22Rv1 (cell line): ENCODE data around the gene GMPR2.
"Not testable (repeated sequence)": the region's sequence is repeated elsewhere in the genome, so short reads cannot be mapped to it uniquely, and the experiment has no call there.

Experiments
- H3K27ac ChIP-seq: fragments of 450-650 bp; 2 replicates; pipeline ENCODE4 v1.5.1; 2017
- ZFX ChIP-seq: fragments of 450-650 bp; IDR thresholded peaks from 2 replicates; pipeline ENCODE4 v1.6.1; 2017; ENCODE audit warnings: antibody characterized with exemption, borderline replicate concordance
- TF ChIP-seq, protein P1 (sequence below): fragments of 450-650 bp; IDR thresholded peaks from 2 replicates; pipeline ENCODE4 v1.5.1; 2017; ENCODE audit warnings: mild to moderate bottlenecking

The GMPR2 gene

DNA sequence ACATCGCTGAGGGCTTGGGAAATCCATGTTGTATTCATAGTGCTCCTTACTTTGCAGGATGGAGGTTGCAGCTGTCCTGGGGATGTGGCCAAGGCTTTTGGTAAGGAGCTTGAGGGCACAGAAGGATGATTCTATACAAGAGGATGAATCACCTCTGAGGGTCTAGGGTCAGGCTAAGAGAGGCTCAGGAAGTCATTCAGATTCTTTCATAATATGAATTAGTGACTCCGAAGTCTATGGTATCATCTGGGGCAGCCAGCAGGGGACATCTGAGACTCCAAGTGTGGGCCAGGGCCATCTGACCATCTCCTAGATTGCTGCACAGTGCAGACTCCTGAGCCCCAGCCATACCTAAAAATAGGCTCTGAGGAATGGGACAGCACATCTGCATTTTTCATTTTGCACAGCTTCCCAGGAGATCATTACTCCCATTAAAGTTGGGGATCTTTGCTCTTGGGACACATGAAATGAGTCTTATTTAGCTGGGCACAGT, 4.8 kb downstream of the GMPR2 start:
- TF ChIP-seq, protein P1, sequence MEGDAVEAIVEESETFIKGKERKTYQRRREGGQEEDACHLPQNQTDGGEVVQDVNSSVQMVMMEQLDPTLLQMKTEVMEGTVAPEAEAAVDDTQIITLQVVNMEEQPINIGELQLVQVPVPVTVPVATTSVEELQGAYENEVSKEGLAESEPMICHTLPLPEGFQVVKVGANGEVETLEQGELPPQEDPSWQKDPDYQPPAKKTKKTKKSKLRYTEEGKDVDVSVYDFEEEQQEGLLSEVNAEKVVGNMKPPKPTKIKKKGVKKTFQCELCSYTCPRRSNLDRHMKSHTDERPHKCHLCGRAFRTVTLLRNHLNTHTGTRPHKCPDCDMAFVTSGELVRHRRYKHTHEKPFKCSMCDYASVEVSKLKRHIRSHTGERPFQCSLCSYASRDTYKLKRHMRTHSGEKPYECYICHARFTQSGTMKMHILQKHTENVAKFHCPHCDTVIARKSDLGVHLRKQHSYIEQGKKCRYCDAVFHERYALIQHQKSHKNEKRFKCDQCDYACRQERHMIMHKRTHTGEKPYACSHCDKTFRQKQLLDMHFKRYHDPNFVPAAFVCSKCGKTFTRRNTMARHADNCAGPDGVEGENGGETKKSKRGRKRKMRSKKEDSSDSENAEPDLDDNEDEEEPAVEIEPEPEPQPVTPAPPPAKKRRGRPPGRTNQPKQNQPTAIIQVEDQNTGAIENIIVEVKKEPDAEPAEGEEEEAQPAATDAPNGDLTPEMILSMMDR = no peak
- no peak for TF ChIP-seq ZFX
- H3K27ac ChIP-seq = no peak overlapping the region

DNA sequence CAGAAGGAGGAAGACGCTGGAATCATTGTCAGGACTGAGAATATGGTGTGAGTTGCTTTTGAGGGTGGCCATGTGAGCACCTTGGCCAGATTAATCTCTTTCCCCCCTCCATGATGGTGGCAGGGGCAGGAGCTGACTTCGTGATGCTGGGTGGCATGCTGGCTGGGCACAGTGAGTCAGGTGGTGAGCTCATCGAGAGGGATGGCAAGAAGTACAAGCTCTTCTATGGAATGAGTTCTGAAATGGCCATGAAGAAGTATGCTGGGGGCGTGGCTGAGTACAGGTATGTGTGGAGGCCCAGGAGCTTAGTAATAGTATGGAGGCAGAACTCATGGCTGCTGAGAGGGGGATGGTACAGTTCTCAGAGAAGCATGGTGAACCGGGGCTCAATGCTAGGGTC, 5.4 kb downstream of the GMPR2 start:
- TF ChIP-seq ZFX = no peak
- TF ChIP-seq, protein P1 = no peak
- H3K27ac ChIP-seq = no peak overlapping the region

DNA sequence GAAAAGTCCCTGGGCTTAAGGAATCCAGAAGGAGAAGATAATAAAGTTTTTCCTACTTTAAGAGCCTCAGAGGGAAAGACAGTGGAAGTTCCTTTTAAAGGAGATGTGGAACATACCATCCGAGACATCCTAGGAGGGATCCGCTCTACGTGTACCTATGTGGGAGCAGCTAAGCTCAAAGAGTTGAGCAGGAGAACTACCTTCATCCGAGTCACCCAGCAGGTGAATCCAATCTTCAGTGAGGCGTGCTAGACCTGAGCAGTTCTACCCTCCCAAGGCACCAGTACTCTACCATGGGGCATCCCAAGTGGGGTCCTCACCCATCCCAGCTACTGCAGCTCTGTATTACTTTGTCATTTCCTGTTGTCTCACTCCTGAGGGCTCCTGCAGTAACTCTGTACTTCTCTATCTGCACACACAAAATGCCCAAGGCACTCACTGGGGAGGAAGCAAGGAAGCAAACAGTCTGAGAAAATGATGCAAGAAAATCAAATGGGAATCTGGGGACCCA, 5.9 kb downstream of the GMPR2 start:
- H3K27ac ChIP-seq = peak overlapping the region; percentile 17; the same call in 1 of the 2 replicates
- TF ChIP-seq, protein P1 = no peak
- TF ChIP-seq ZFX = no peak

DNA sequence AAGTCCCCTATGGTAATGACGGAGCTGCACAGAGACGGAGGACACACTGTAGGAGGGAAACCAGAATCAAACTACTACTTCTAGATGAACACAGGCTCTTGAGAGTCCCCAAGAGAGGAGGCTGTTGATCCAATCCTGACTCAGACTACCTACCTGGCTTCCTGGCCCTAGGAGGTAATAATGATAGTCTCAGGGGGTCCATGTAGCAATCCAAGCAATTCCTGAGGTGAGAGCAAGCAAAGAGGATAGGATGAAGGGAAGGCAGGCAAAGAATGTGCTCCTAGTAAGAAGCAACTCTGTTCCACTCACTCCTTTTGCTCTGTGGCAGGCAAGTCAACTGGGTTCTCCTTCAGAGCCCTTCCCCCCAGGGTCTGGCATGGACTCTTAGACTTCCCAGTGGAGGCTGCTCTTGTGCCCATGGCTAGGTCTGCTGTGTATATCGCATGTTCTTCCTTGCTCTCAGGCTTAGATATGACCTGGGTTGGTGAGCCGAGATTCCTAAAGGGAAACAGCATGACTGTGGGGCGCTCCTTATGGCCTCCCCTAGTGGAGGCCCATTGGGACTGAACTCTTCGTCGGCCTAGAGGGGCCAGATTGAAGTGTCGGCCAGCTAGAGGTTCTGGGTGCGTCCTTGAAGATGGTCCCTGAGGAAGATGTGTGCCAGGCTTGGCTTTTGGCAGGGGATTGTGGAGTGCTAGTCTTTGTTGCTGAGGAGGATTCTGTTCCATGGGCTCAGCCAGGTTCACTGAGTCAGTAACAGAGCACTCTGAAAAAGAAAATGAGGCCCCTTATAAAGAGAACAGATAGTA, 7.6 kb downstream of the GMPR2 start:
- H3K27ac ChIP-seq = no peak overlapping the region
- TF ChIP-seq, protein P1 = no peak
- TF ChIP-seq ZFX = no peak

DNA sequence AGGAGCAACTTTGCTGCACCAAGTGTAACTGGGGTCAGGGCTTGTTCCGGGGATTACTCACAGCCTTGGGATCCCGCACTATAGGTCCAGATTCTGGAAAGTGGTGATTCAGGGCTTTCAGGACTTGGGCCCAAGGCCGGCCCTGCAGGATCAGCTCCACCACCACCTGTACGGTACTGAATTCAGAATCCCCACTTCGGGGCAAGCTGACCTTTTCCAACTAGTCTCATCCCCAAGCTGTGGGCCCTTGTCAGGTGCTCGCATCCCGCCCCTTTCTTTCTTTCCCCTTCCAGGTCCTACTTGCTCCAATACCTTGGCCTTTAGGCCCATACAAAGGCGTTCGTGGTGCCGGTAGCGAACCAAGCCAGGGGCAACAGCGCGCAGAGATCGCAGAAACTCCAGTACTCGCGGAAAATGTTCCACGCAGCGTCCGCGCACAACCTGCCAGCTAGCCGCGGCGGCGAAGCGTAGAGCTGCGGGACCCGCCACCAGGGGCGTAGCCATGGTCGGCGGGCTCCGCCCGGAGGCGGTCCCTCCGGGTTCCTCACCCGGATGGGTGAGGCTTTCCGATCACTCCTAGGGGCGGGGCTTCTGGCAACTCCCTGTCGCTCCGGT, 9.2 kb downstream of the GMPR2 start:
- peak overlapping the region; percentile 97 for H3K27ac ChIP-seq
- TF ChIP-seq, protein P1 = no peak
- TF ChIP-seq ZFX = no peak

DNA sequence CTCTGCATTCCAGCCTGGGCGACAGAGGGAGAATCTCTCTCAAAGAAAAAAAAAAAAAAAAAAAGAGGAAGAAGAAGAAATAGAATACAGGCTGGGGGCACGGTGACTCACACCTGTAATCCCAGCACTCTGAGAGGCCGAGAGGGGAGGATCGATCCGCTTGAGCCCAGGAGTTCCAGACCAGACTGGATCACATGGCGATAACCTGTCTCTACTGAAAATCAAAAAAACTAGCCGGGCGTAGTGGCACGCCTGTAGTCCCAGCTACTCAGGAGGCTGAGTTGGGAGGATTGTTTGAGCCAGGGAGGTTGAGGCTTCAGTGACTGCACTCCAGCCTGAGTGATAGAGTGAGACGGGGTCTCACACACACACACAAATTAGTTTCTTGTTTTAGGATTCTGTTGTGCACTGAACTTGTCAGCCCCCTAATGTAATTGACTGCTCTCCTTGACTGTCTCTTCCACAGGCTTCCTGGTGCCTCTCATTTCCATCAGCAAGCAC, 10.7 kb downstream of the GMPR2 start:
- peak overlapping the region; percentile 97 for H3K27ac ChIP-seq
- TF ChIP-seq, protein P1 = no peak
- no peak for TF ChIP-seq ZFX

DNA sequence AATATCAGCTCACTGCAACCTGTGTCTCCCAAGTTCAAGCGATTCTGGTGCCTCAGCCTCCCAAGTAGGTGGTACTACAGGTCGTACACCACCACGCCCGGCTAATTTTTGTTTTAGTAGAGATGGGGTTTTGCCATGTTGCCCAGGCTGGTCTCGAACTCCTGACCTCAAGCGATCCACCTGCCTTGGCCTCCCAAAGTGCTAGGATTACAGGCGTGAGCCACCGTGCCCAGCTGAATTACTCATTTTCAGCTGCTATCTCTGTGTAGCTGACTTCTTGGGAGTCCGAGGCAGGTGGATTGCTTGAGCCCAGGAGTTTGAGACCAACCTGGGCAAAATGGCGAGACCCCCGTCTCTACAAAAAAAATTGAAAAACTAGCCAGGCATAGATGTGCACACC, 12.6 kb downstream of the GMPR2 start:
- H3K27ac ChIP-seq = not testable (repeated sequence)
